ENCODE measurements around the gene ACCS. TPM values are rescaled to one million over a fixed set of nuclear protein-coding genes. Genes with fewer than 3 reads are reported as not detected.

Gene ACCS
- total RNA-seq, 4 donors from 2014 or later, result 4.5 to 26.3 (median 17.3) TPM

GRCh38 chr11:44095506-44096359, 29.7 kb downstream of the ACCS start, which contains the start of gene EXT2:
Gene EXT2 (plus strand): TSS chr11:44095678. CDS start chr11:44107713, 12,035 bp downstream.
- peak within 1 kb of the TSS; percentile 89 to 90 for H3K4me3 ChIP-seq
- TF ChIP-seq POLR2AphosphoS5 (IDR thresholded peaks at IDR 0.05), result peak; percentile 49
- TF ChIP-seq, protein P1, sequence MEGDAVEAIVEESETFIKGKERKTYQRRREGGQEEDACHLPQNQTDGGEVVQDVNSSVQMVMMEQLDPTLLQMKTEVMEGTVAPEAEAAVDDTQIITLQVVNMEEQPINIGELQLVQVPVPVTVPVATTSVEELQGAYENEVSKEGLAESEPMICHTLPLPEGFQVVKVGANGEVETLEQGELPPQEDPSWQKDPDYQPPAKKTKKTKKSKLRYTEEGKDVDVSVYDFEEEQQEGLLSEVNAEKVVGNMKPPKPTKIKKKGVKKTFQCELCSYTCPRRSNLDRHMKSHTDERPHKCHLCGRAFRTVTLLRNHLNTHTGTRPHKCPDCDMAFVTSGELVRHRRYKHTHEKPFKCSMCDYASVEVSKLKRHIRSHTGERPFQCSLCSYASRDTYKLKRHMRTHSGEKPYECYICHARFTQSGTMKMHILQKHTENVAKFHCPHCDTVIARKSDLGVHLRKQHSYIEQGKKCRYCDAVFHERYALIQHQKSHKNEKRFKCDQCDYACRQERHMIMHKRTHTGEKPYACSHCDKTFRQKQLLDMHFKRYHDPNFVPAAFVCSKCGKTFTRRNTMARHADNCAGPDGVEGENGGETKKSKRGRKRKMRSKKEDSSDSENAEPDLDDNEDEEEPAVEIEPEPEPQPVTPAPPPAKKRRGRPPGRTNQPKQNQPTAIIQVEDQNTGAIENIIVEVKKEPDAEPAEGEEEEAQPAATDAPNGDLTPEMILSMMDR (IDR thresholded peaks at IDR 0.05), result peak; percentile 85 to 94 (median 90)
- peak; percentile 59 to 68 for TF ChIP-seq POLR2A (IDR thresholded peaks at IDR 0.05)
- TF ChIP-seq EP300 (IDR thresholded peaks at IDR 0.05), result no peak
- no peaks in the 10 kb centered on the region for H3K9me3 ChIP-seq
- H3K36me3 ChIP-seq, result peaks cover 0 to 9% of the 10 kb centered on the region in 2 donors
- H3K27me3 ChIP-seq, result no peaks in the 10 kb centered on the region
- 0 to 1% methylated on average over 3 to 18 of the region's 83 CpGs for WGBS, 2 donors (ENCODE audit: low coverage in 1 of 2)
- peak within 1 kb of the TSS; percentile 66 to 89 (median 84) for H3K27ac ChIP-seq
- ATAC-seq, result peak; percentile 98
- H3K4me1 ChIP-seq, result peaks cover 0 to 34% (median 7%) of the 10 kb centered on the region in 3 donors

- no peaks in the 10 kb centered on the region for H3K9me3 ChIP-seq
- H3K4me1 ChIP-seq, result peaks cover 0 to 42% (median 7%) of the 10 kb centered on the region in 3 donors
- H3K27me3 ChIP-seq, result no peaks in the 10 kb centered on the region
- no peak for TF ChIP-seq EP300 (IDR thresholded peaks at IDR 0.05)
- TF ChIP-seq, protein P1 (IDR thresholded peaks at IDR 0.05), result no peak
- TF ChIP-seq POLR2A (IDR thresholded peaks at IDR 0.05), result no peak
- 16 to 69% methylated on average over 2 to 8 of the region's 18 CpGs for WGBS, 2 donors (ENCODE audit: low coverage in 1 of 2)
- peak overlapping the region; percentile 89 to 90 for H3K4me3 ChIP-seq
- peak overlapping the region in 2 of 4 donors; percentile 86 to 89 for H3K27ac ChIP-seq
- peaks cover 0 to 9% of the 10 kb centered on the region in 2 donors for H3K36me3 ChIP-seq
- ATAC-seq, result no peak
Measured at GRCh38 chr11:44096360-44097185, 30.5 kb downstream of the ACCS start.

DNA sequence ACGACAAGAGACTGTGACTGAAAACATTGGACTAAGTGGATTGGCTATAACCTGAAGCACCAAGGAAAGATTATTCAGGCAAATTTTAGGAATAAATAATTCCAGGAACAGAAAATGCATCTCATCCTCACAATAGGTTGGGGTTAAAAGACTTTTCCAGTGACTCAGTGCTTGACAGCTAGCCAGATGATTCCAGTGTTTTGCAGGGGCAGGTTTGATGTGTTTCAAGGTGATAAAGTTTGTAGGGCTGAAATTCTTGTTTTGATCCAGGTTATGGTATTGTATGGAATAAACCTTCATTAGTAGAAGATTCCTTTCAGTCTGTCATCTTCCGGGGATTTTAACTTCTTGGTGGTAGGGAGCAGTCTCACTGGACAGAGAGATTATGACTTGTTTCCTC, 31.8 kb downstream of the ACCS start:
- no peak for TF ChIP-seq POLR2AphosphoS5 (IDR thresholded peaks at IDR 0.05)
- TF ChIP-seq, protein P1 (IDR thresholded peaks at IDR 0.05), result no peak
- TF ChIP-seq POLR2A (IDR thresholded peaks at IDR 0.05), result no peak
- TF ChIP-seq EP300 (IDR thresholded peaks at IDR 0.05), result no peak
- Histone ChIP-seq H3K36me3 (peaks cover 0 to 9% of the 10 kb centered on the region in 2 donors), H3K27me3 (no peaks in the 10 kb centered on the region), H3K9me3 (no peaks in the 10 kb centered on the region), H3K4me1 (peaks cover 0 to 50% (median 7%) of the 10 kb centered on the region in 3 donors), H3K27ac (no peak overlapping the region), H3K4me3 (no peak overlapping the region)
- 53 to 67% methylated on average over 2 of the region's 2 CpGs for WGBS, 2 donors (ENCODE audit: low coverage in 1 of 2)
- ATAC-seq, result no peak

DNA sequence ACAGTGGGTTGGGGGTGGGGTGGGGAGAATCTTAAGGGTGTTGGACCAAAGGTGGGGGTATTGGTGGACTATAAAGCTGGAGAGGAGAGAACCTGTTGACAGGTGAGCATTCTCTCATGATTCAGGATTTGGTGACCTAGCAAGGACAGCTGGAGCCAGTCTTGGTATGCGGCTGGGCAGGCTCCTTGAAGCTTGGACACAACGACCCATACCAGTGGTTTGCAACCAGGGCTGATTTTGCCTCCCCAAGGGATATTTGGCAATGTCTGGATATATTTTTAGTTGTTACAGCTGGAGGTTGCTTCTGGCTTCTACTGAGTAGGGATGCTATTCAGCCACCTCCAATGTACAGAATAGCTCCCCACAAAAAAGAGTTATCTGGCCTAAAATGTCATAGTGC, 35.0 kb downstream of the ACCS start:
- peaks cover 0 to 36% (median 4%) of the 10 kb centered on the region in 3 donors for H3K4me1 ChIP-seq
- H3K4me3 ChIP-seq, result no peak overlapping the region
- no peak overlapping the region for H3K27ac ChIP-seq
- peaks cover 0 to 13% of the 10 kb centered on the region in 2 donors for H3K36me3 ChIP-seq
- TF ChIP-seq POLR2AphosphoS5 (IDR thresholded peaks at IDR 0.05) (no peak), POLR2A (IDR thresholded peaks at IDR 0.05) (no peak), EP300 (IDR thresholded peaks at IDR 0.05) (no peak)
- TF ChIP-seq, protein P1 (IDR thresholded peaks at IDR 0.05), result no peak
- no CpG with 5 or more reads among the region's 2 CpGs for WGBS, 2 donors (ENCODE audit: low coverage in 1 of 2)
- no peaks in the 10 kb centered on the region for H3K27me3 ChIP-seq
- no peaks in the 10 kb centered on the region for H3K9me3 ChIP-seq
- ATAC-seq, result no peak
